Upper lobe of left lung (tissue), 6 donors: ENCODE results near the gene MAD1L1. TPM values are rescaled to one million over a fixed set of nuclear protein-coding genes. Genes with fewer than 3 reads are reported as not detected.

Source experiments
- ATAC-seq, 2 donors: fragments of 200-7000 bp; cut with Tn5 transposase; one replicate each; pipeline ENCODE4 v1.9.1; 2022; ENCODE audit warnings: mild to moderate bottlenecking in 2 of 2, moderate library complexity in 2 of 2; ENCODE audit not compliant: low FRiP score in 2 of 2
- DNase-seq, 2 donors: peaks; one replicate each; pipeline ENCODE4 v3.0.0-alpha.2; 2019 to 2020
- H3K27ac ChIP-seq, 4 donors: fragments of 200-600 bp; sonication (generic); one replicate each; pipeline ENCODE4 v1.5.1; 2016 to 2019
- H3K27me3 ChIP-seq, 4 donors: fragments of 200-600 bp; sonication (generic); one replicate each; pipeline ENCODE4 v1.5.1; 2017 to 2019
- H3K36me3 ChIP-seq, 4 donors: fragments of 200-600 bp; sonication (generic); one replicate each; pipeline ENCODE4 v1.5.1; 2016 to 2019
- H3K4me1 ChIP-seq, 4 donors: fragments of 200-600 bp; sonication (generic); one replicate each; pipeline ENCODE4 v1.5.1; 2018 to 2019
- H3K4me3 ChIP-seq, 4 donors: fragments of 200-600 bp; sonication (generic); one replicate each; pipeline ENCODE4 v1.5.1; 2017 to 2019; ENCODE audit warnings: mild to moderate bottlenecking in 2 of 4, moderate library complexity in 1 of 4
- H3K9me3 ChIP-seq, 4 donors: fragments of 200-600 bp; sonication (generic); one replicate each; pipeline ENCODE4 v1.5.1; 2018 to 2019
- CTCF ChIP-seq, 6 experiments: fragments of 450-650 bp in 4 of 6; fragments of 200-600 bp in 2 of 6; sonication (generic) in 2 of 6; IDR thresholded peaks; one replicate each; pipeline ENCODE4 v1.5.1; 2016 to 2019; ENCODE audit warnings: antibody characterized with exemption in 6 of 6
- EP300 ChIP-seq, 4 donors: sonication (generic); formaldehyde crosslinking; IDR thresholded peaks; one replicate each; pipeline ENCODE4 v1.5.1; 2017; ENCODE audit warnings: antibody characterized with exemption in 4 of 4, control low read depth in 2 of 4
- POLR2A ChIP-seq, 4 donors: fragments of 450-650 bp; IDR thresholded peaks; one replicate each; pipeline ENCODE4 v1.5.1; 2016 to 2017; ENCODE audit warnings: antibody characterized with exemption in 4 of 4, mild to moderate bottlenecking in 2 of 4
- POLR2AphosphoS5 ChIP-seq, 2 donors: sonication (generic); formaldehyde crosslinking; IDR thresholded peaks; one replicate each; pipeline ENCODE4 v1.5.1; 2017; ENCODE audit warnings: antibody characterized with exemption in 2 of 2
- WGBS, 2 donors: methylation state at CpG; one replicate each; pipeline ENCODE4 v1.1.5; 2017 to 2018; 5-methylcytosine and 5-hydroxymethylcytosine counted together
- total RNA-seq, 6 donors: library from RNA; depleted of rRNA in 4 of 6; stranded (reverse); fragments of >200 nt in 4 of 6; gene quantifications; one replicate each; pipeline versions ENCODE4 v1.1.0 to v1.2.1, GENCODE V29; 2016 to 2021
- donor health status: DM: no; HTN: no; CAD: no; lungs with moderate emphysema.
- donor health status: DM: no; HTN: yes; CAD: no; lungs with severe emphysema.

Gene MAD1L1
- total RNA-seq, 6 donors from 2014 or later, result 40.6 to 364 (median 65.6) TPM

GRCh38 chr7:2069472-2069860 is 163.3 kb downstream of the MAD1L1 start:
- DNase-seq (no peak), ATAC-seq (no peak)
- TF ChIP-seq EP300 (IDR thresholded peaks at IDR 0.05) (no peak), POLR2AphosphoS5 (IDR thresholded peaks at IDR 0.05) (no peak), POLR2A (IDR thresholded peaks at IDR 0.05) (no peak), CTCF (IDR thresholded peaks at IDR 0.05) (no peak)
- 85 to 90% methylated on average over 16 to 17 of the region's 17 CpGs for WGBS, 2 donors
- Histone ChIP-seq H3K9me3 (no peaks in the 10 kb centered on the region), H3K4me1 (no peaks in the 10 kb centered on the region), H3K27ac (no peak overlapping the region), H3K36me3 (peaks cover 0 to 38% (median 22%) of the 10 kb centered on the region in 4 donors), H3K27me3 (no peaks in the 10 kb centered on the region), H3K4me3 (no peak overlapping the region)

GRCh38 chr7:2068693-2069471 is 163.9 kb downstream of the MAD1L1 start:
- Histone ChIP-seq H3K27ac (no peak overlapping the region), H3K27me3 (no peaks in the 10 kb centered on the region), H3K9me3 (no peaks in the 10 kb centered on the region), H3K36me3 (peaks cover 0 to 38% (median 22%) of the 10 kb centered on the region in 4 donors), H3K4me3 (no peak overlapping the region), H3K4me1 (peaks cover 3 to 4% (median 3%) of the 10 kb centered on the region in 4 donors)
- 89 to 91% methylated on average over 9 to 21 of the region's 23 CpGs for WGBS, 2 donors
- ATAC-seq (no peak), DNase-seq (no peak)
- TF ChIP-seq POLR2A (IDR thresholded peaks at IDR 0.05), result no peak
- no peak for TF ChIP-seq EP300 (IDR thresholded peaks at IDR 0.05)
- no peak for TF ChIP-seq CTCF (IDR thresholded peaks at IDR 0.05)
- TF ChIP-seq POLR2AphosphoS5 (IDR thresholded peaks at IDR 0.05), result no peak

- 85 to 95% methylated on average over 14 to 28 of the region's 28 CpGs for WGBS, 2 donors
- H3K27me3 ChIP-seq, result no peaks in the 10 kb centered on the region
- TF ChIP-seq CTCF (IDR thresholded peaks at IDR 0.05) (no peak), POLR2A (IDR thresholded peaks at IDR 0.05) (no peak), EP300 (IDR thresholded peaks at IDR 0.05) (no peak), POLR2AphosphoS5 (IDR thresholded peaks at IDR 0.05) (no peak)
- H3K9me3 ChIP-seq, result no peaks in the 10 kb centered on the region
- DNase-seq (no peak), ATAC-seq (no peak)
- no peak overlapping the region for H3K4me3 ChIP-seq
- no peak overlapping the region for H3K27ac ChIP-seq
- peaks cover 0 to 38% (median 21%) of the 10 kb centered on the region in 4 donors for H3K36me3 ChIP-seq
- H3K4me1 ChIP-seq, result peaks cover 9 to 12% (median 11%) of the 10 kb centered on the region in 4 donors
These were observed 166.4 kb downstream of the MAD1L1 start for GRCh38 chr7:2066251-2066919.

- Histone ChIP-seq H3K9me3 (no peaks in the 10 kb centered on the region), H3K4me3 (no peak overlapping the region), H3K27me3 (no peaks in the 10 kb centered on the region), H3K27ac (no peak overlapping the region), H3K36me3 (peaks cover 0 to 38% (median 21%) of the 10 kb centered on the region in 4 donors), H3K4me1 (peaks cover 9 to 12% (median 11%) of the 10 kb centered on the region in 4 donors)
- WGBS, 2 donors, result 96% methylated on average over 13 of the region's 13 CpGs
- TF ChIP-seq EP300 (IDR thresholded peaks at IDR 0.05) (no peak), POLR2AphosphoS5 (IDR thresholded peaks at IDR 0.05) (no peak), POLR2A (IDR thresholded peaks at IDR 0.05) (no peak), CTCF (IDR thresholded peaks at IDR 0.05) (no peak)
- ATAC-seq (no peak), DNase-seq (no peak)
These were observed 167.2 kb downstream of the MAD1L1 start for GRCh38 chr7:2065528-2065927.
